ENCODE measurements around the gene SENP7.
"Not testable (repeated sequence)": the region's sequence is repeated elsewhere in the genome, so short reads cannot be mapped to it uniquely, and the experiment has no call there.

SENP7 gene

GRCh38 chr3:101527441-101527840, 14.4 kb upstream of the SENP7 start:
- DNase-seq (ENCODE audit: extremely low read depth in 1 of 2, low read depth in 1 of 2): no peak

GRCh38 chr3:101521211-101521701, 8.2 kb upstream of the SENP7 start:
- no peak for DNase-seq (ENCODE audit: extremely low read depth in 1 of 2, low read depth in 1 of 2)

GRCh38 chr3:101519685-101520365, 6.8 kb upstream of the SENP7 start:
- no peak for DNase-seq (ENCODE audit: extremely low read depth in 1 of 2, low read depth in 1 of 2)

- no peak for DNase-seq (ENCODE audit: extremely low read depth in 1 of 2, low read depth in 1 of 2)
Observed at GRCh38 chr3:101518421-101518871, 5.4 kb upstream of the SENP7 start.

- DNase-seq (ENCODE audit: extremely low read depth in 1 of 2, low read depth in 1 of 2): no peak
Observed at GRCh38 chr3:101513419-101513986, 491 bp upstream of the SENP7 start.

GRCh38 chr3:101512396-101512645, 691 bp downstream of the SENP7 start:
- DNase-seq (ENCODE audit: extremely low read depth in 1 of 2, low read depth in 1 of 2): no peak

GRCh38 chr3:101509811-101510210, 3.2 kb downstream of the SENP7 start:
- DNase-seq (ENCODE audit: extremely low read depth in 1 of 2, low read depth in 1 of 2): no peak

- DNase-seq (ENCODE audit: extremely low read depth in 1 of 2, low read depth in 1 of 2): no peak
Observed at GRCh38 chr3:101509281-101509680, 3.7 kb downstream of the SENP7 start.

- DNase-seq (ENCODE audit: extremely low read depth in 1 of 2, low read depth in 1 of 2): no peak
Observed at GRCh38 chr3:101501783-101502182, 11.2 kb downstream of the SENP7 start.

- DNase-seq (ENCODE audit: extremely low read depth in 1 of 2, low read depth in 1 of 2): no peak
Observed at GRCh38 chr3:101500208-101500607, 12.8 kb downstream of the SENP7 start.

- DNase-seq (ENCODE audit: extremely low read depth in 1 of 2, low read depth in 1 of 2): no peak
Observed at GRCh38 chr3:101497803-101498202, 15.2 kb downstream of the SENP7 start.

GRCh38 chr3:101495552-101495951, 17.5 kb downstream of the SENP7 start:
- DNase-seq (ENCODE audit: extremely low read depth in 1 of 2, low read depth in 1 of 2): no peak

GRCh38 chr3:101484805-101485620, 28.0 kb downstream of the SENP7 start:
- DNase-seq (ENCODE audit: extremely low read depth in 1 of 2, low read depth in 1 of 2): no peak

GRCh38 chr3:101478980-101479379, 34.0 kb downstream of the SENP7 start:
- DNase-seq (ENCODE audit: extremely low read depth in 1 of 2, low read depth in 1 of 2): no peak

GRCh38 chr3:101474841-101475552, 38.0 kb downstream of the SENP7 start:
- not testable (repeated sequence) for DNase-seq (ENCODE audit: extremely low read depth in 1 of 2, low read depth in 1 of 2)

- DNase-seq (ENCODE audit: extremely low read depth in 1 of 2, low read depth in 1 of 2): not testable (repeated sequence)
Observed at GRCh38 chr3:101468676-101469075, 44.3 kb downstream of the SENP7 start.

GRCh38 chr3:101467310-101467663, 45.7 kb downstream of the SENP7 start:
- DNase-seq (ENCODE audit: extremely low read depth in 1 of 2, low read depth in 1 of 2): not testable (repeated sequence)

- peak in 1 of 2 donors; percentile 32 for DNase-seq (ENCODE audit: extremely low read depth in 1 of 2, low read depth in 1 of 2)
Observed at GRCh38 chr3:101466465-101467309, 46.3 kb downstream of the SENP7 start.

- no peak for DNase-seq (ENCODE audit: extremely low read depth in 1 of 2, low read depth in 1 of 2)
Observed at GRCh38 chr3:101464235-101464634, 48.8 kb downstream of the SENP7 start.

GRCh38 chr3:101461451-101461850, 51.6 kb downstream of the SENP7 start:
- no peak for DNase-seq (ENCODE audit: extremely low read depth in 1 of 2, low read depth in 1 of 2)

Measured in activated CD8-positive, alpha-beta memory T cell treated with anti-CD3 and anti-CD28 coated beads for 1 hour (primary cell).